Fibroblast of skin of abdomen (primary cell): ENCODE data around the gene NBEAL1.
"Not testable (repeated sequence)": the region's sequence is repeated elsewhere in the genome, so short reads cannot be mapped to it uniquely, and the experiment has no call there.

Source experiments
- DNase-seq: peaks from one replicate; pipeline ENCODE4 v3.0.0-alpha.2; 2013

Gene NBEAL1

GRCh38 chr2:203039211-203039610 is 24.5 kb downstream of the NBEAL1 start:
- DNase-seq, result not testable (repeated sequence)

- DNase-seq, result no peak
These were observed 26.4 kb downstream of the NBEAL1 start for GRCh38 chr2:203040966-203041521.

DNA sequence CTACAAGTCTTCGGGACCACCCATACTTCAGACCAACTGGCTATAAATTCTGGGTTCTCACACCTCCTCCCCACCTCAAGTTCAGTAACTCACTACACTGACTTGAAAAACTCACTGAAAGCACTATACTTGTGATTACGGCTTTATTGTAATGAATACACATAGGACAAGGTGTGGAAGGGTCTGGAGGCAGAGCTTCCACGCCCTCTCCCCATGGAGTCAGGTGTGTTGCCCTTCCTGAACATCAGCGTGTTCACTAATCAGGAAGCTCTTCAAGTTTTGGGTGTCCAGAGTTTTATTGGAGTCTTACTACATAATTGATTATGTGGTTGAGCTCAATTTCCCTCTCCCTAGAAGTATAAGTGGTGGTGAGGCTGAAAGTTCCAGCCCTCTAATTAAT is 27.5 kb downstream of the NBEAL1 start:
- no peak for DNase-seq

GRCh38 chr2:203043226-203043625 is 28.6 kb downstream of the NBEAL1 start:
- no peak for DNase-seq

- no peak for DNase-seq
These were observed 31.2 kb downstream of the NBEAL1 start for GRCh38 chr2:203045867-203046266.

DNA sequence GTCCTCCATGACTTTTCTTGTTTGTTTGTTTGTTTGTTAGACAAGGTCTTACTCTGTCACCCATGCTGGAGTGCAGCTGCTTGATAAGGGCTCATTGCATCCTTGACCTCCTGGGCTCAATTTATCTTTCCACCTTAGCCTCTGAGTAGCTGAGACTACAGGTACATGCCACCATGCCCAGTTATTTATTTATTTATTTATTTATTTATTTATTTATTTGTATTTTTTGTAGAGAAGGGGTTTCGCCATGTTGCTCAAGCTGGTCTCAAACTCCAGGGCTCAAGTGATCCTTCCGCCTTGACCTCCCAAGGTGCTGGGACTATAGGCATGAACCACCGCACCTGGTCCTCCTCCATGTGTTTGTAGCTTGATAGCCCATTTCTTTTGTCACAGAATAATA is 37.9 kb downstream of the NBEAL1 start:
- DNase-seq, result no peak

- DNase-seq, result no peak
These were observed 45.0 kb downstream of the NBEAL1 start for GRCh38 chr2:203059567-203060240.

DNA sequence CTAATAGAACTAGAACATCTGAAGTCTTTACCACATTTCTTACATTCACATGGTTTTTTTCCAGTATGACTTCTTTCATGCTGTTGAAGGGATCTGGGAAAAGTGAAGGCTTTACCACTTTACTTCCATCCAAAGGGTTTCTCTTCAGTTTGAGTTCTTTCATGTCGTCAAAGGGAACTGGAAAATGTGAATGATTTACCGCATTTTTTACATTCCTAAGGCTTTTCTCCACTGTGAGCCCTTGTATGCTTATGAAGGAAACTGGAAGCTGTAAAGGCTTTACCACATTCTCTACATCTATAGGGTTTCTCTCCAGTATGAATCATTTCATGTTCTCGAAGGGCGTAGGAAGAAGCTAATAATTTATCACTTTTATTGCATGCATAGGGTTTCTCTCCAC is 46.7 kb downstream of the NBEAL1 start:
- DNase-seq, result peak; percentile 94

DNA sequence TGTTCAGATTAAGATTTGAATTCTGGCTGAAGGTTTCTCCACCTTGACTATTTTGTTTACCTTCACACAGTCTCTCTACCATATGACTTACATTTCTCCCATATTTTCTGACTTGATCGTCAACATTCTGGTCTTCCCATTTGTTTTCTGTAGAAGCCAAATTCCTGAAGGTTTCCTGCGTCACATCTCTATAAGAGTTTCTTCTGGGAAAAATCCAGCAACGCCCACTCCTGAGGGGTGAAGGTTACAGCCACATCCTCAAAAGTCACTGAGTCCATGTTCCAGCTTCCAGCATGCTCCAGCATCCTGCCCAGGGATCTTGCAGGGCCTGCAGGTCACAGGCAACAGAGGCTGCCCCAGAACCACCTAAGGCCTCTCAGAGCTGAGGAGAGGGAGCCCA is 47.5 kb downstream of the NBEAL1 start:
- peak; percentile 22 for DNase-seq

- DNase-seq, result not testable (repeated sequence)
These were observed 51.9 kb downstream of the NBEAL1 start for GRCh38 chr2:203066519-203067091.

GRCh38 chr2:203070701-203071100 is 56.0 kb downstream of the NBEAL1 start:
- DNase-seq, result no peak

GRCh38 chr2:203071148-203071547 is 56.5 kb downstream of the NBEAL1 start:
- DNase-seq, result no peak

DNA sequence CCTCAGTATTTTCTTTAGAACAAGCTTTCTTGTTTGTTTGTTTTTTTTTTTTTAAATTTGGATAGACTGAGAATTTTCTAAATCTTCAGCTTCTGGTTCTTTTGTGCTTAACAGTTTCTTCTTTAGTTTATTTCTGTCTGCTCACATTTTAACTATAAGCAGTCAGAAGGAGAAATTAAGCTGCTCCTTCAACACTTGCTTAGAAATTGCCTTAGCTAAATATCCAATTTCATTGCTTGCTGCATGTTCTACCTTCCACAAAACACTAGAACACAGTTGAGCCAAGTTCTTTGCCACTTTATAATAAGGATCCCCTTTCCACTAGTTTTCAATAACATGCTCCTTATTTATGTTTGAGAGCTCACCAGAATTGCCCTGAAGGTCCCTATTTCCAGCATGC is 57.7 kb downstream of the NBEAL1 start:
- DNase-seq, result no peak

DNA sequence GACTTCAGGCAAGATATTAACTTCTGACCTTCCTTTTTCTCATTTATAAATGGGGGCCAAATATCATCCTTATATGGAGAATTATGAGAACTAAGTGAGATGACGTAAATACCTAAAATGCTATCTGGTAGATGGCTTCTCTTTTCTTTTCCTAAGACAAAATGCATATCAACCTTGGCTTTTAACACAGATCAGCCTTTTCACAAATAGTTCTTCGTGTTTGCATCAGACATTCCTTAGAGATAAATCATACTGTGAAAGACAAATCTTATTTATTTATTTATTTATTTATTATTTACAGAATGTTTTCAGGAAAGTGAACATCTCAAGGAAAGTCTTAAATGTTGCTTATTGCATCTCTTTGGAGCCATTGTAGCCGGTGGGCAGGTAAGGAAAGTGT is 62.8 kb downstream of the NBEAL1 start:
- peak; percentile 44 for DNase-seq

- DNase-seq, result no peak
These were observed 65.9 kb downstream of the NBEAL1 start for GRCh38 chr2:203080447-203081045.

DNA sequence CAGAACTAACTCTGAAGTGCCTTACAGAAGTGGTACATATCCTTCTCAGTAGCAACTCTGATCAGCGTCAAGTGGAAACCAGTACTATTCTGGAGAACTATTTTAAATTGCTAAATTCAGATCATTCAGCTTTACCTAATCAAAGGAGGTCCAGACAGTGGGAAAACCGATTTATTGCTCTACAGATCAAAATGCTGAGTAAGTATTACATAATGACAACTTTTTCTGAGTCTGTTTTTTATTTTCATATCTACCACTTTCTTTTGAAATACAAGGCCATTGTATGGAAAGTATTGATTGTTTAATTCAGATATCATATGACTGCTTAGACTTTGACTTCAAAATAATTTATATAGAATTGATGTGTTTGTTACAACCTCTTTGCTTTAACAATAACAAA is 68.7 kb downstream of the NBEAL1 start:
- DNase-seq, result no peak

GRCh38 chr2:203086381-203086780 is 71.7 kb downstream of the NBEAL1 start:
- DNase-seq, result not testable (repeated sequence)

DNA sequence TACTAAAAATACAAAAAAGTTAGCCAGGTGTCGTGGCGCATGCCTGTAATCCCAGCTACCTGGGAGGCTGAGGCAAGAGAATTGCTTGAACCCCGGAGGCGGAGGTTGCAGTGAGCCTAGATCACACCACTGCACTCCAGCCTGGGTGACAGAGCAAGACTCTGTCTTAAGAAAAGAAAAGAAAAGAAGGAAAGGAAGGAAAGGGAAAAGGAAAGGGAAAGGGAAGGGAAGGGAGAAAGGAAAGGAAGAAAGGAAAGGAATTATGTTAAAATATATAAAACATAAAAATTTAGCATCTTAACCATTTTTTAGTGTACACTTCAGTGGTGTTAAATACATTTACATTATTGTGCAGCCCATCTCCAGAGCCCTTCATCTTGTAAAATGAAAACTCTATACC is 76.0 kb downstream of the NBEAL1 start:
- DNase-seq, result not testable (repeated sequence)

GRCh38 chr2:203097735-203098134 is 83.1 kb downstream of the NBEAL1 start:
- DNase-seq, result no peak

DNA sequence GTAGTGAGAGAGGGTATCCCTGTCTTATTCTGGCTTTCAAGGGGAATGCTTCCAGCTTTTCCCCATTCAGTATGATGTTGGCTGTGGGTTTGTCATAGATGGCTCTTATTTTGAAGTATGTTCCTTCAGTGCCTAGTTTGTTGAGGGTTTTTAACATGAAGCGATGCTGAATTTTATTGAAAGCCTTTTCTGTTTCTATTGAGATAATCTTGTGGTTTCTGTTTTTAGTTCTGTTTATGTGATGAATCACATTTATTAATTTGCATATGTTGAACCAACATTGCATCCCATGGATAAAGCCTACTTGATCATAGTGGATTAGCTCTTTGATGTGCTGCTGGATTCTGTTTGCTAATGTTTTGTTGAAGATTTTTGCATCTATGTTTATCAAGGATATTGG is 87.7 kb downstream of the NBEAL1 start:
- not testable (repeated sequence) for DNase-seq

DNA sequence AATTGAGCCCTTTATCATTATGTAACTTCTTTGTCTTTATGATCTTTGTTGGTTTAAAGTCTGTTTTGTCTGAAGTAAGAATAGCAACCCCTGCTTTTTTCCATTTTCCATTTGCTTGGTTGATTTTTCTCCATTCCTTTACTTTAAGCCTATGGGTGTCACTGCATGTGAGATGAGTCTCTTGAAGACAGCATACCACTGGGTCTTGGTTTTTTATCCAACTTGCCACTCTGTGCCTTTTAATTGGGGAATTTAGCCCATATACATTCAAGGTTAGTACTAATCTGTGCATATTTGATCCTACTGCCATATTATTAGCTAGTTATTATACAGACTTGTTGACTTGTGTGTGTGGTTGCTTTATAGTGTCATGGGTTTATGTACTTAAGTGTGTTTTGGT is 89.6 kb downstream of the NBEAL1 start:
- no peak for DNase-seq

DNA sequence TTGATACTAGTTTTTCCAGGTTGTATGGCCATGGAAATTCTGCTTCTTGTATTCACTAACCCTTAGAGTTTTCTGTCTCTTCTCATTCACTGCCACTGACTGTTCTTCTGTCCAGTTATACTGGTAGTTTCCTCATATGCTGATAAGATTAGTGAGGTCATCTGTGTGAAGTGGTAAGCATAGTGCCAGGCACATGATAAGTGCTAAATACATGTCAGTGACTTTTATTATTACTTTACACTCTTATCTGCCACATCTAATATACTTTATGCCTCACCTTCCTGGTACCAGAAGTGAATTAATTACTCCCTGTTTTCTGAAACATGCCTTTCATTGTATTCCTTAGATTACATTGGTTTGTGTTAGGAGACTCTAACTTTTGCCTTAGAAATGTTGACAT is 91.3 kb downstream of the NBEAL1 start:
- no peak for DNase-seq

- DNase-seq, result not testable (repeated sequence)
These were observed 95.8 kb downstream of the NBEAL1 start for GRCh38 chr2:203110496-203110895.

- DNase-seq, result no peak
These were observed 97.7 kb downstream of the NBEAL1 start for GRCh38 chr2:203112342-203112741.
